ENCODE results near the gene ITLN1.

DNA sequence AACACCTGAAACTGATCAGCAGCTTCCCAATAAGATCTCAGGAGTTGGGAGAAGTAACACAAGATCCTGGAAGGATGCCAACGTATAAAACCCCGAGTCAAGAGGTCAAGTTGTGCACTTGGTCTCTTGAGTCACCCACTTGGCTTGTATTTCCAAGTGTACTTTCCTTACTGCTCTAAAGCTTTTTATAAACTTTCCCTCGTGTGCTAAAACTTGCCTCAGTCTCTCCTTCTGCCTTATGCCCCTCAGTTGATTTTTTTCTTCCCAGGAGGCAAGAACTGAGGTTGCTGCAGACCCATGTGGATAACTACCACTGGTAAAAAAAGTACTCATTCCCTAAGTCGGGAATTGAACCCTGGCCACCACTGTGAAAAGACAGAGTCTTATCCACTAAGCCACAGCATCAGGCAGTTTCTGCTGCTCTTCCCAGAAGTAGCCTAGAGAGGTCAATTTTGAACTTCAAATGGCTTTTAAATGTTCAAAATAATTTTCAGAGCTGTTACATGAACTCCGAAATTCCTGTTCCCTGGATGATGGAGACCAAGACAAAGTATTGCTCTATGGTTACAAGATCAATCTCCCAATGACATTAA lies 40.8 kb upstream of the ITLN1 start:
- TF ChIP-seq POLR2A (IDR thresholded peaks at IDR 0.05; ENCODE audit: low read depth, low read length) (no peak), POLR2AphosphoS5 (IDR thresholded peaks at IDR 0.05; ENCODE audit: low read depth, low read length) (no peak)
